Activated naive CD4-positive, alpha-beta T cell treated with anti-CD3 and anti-CD28 coated beads, Interleukin-2, amount 10 ng/mL, durations not matched to agents 7 days and 5 days (primary cell): ENCODE measurements around the gene GNS.

Source experiments
- CTCF ChIA-PET: fragments of 350-600 bp; sonication (Branson Sonifier 250); formaldehyde crosslinking; loops from one replicate; lab custom pipeline; 2021; ENCODE audit warnings: antibody characterized with exemption; lab: Charles Lee
- DNase-seq: peaks from one replicate; pipeline ENCODE4 v3.0.0-alpha.2; 2020
- H3K27ac Mint-ChIP-seq: one replicate; pipeline ENCODE4 v1.8.0; 2021; ENCODE audit warnings: mild to moderate bottlenecking, moderate library complexity, mixed read lengths
- H3K27me3 Mint-ChIP-seq: one replicate; pipeline ENCODE4 v1.8.0; 2021; ENCODE audit warnings: mild to moderate bottlenecking, mixed read lengths
- H3K36me3 Mint-ChIP-seq: one replicate; pipeline ENCODE4 v1.8.0; 2021; ENCODE audit warnings: mixed read lengths
- H3K4me1 Mint-ChIP-seq: one replicate; pipeline ENCODE4 v1.8.0; 2021; ENCODE audit warnings: mixed read lengths
- H3K4me3 Mint-ChIP-seq: one replicate; pipeline ENCODE4 v1.8.0; 2021; ENCODE audit warnings: mild to moderate bottlenecking, moderate library complexity, mixed read lengths
- H3K9me3 Mint-ChIP-seq: one replicate; pipeline ENCODE4 v1.8.0; 2021; ENCODE audit warnings: mixed read lengths

The GNS gene

GRCh38 chr12:64669270-64669842 is 89.8 kb downstream of the GNS start:
- CTCF ChIA-PET: interaction anchor here (1.0 to 2.2 kb wide), 7 partner anchors 9 to 120 kb away, joined by 3 to 12 read pairs (median 6); no protein-coding TSS in a partner anchor
- Mint-ChIP-seq H3K4me1 (peaks cover 94% of the 10 kb centered on the region), H3K27ac (peak overlapping the region; percentile 99), H3K27me3 (no peaks in the 10 kb centered on the region), H3K9me3 (no peaks in the 10 kb centered on the region), H3K4me3 (peak overlapping the region; percentile 82), H3K36me3 (peaks cover 30% of the 10 kb centered on the region)
- DNase-seq: peak; percentile 66

- H3K4me3 Mint-ChIP-seq: peak overlapping the region; percentile 82
- H3K4me1 Mint-ChIP-seq: peaks cover 87% of the 10 kb centered on the region
- no peaks in the 10 kb centered on the region for H3K27me3 Mint-ChIP-seq
- H3K27ac Mint-ChIP-seq: peak overlapping the region; percentile 99
- no peaks in the 10 kb centered on the region for H3K9me3 Mint-ChIP-seq
- peaks cover 25% of the 10 kb centered on the region for H3K36me3 Mint-ChIP-seq
- CTCF ChIA-PET: interaction anchor here (1.0 kb wide), 3 partner anchors 27 to 118 kb away, joined by 3 to 4 read pairs (median 3); no protein-coding TSS in a partner anchor
- DNase-seq: no peak
Observed at GRCh38 chr12:64667793-64668192, 91.4 kb downstream of the GNS start.

GRCh38 chr12:64666054-64666914 is 92.9 kb downstream of the GNS start:
- H3K27me3 Mint-ChIP-seq: no peaks in the 10 kb centered on the region
- H3K4me1 Mint-ChIP-seq: peaks cover 85% of the 10 kb centered on the region
- CTCF ChIA-PET: interaction anchor here (1.0 kb wide), 1 partner anchor 117 kb away, joined by 3 read pairs; no protein-coding TSS in a partner anchor
- H3K36me3 Mint-ChIP-seq: peaks cover 23% of the 10 kb centered on the region
- H3K4me3 Mint-ChIP-seq: peak overlapping the region; percentile 44
- H3K9me3 Mint-ChIP-seq: no peaks in the 10 kb centered on the region
- peak overlapping the region; percentile 99 for H3K27ac Mint-ChIP-seq
- DNase-seq: no peak

GRCh38 chr12:64665514-64665913 is 93.7 kb downstream of the GNS start:
- DNase-seq: peak; percentile 64
- Mint-ChIP-seq H3K27ac (peak overlapping the region; percentile 99), H3K36me3 (peaks cover 26% of the 10 kb centered on the region), H3K9me3 (no peaks in the 10 kb centered on the region), H3K4me1 (peaks cover 84% of the 10 kb centered on the region), H3K27me3 (no peaks in the 10 kb centered on the region), H3K4me3 (peak overlapping the region; percentile 44)
- CTCF ChIA-PET: interaction anchor here (1.0 kb wide), 1 partner anchor 116 kb away, joined by 3 read pairs; no protein-coding TSS in a partner anchor
